ENCODE data around the gene PCYT2. TPM values are rescaled to one million over a fixed set of nuclear protein-coding genes. Genes with fewer than 3 reads are reported as not detected.
"Not testable (repeated sequence)": the region's sequence is repeated elsewhere in the genome, so short reads cannot be mapped to it uniquely, and the experiment has no call there.

The PCYT2 gene
- total RNA-seq (2014; rRNA removed; shearing (Covaris generic)), result 41.8 and 60.0 TPM in 2 replicates

DNA sequence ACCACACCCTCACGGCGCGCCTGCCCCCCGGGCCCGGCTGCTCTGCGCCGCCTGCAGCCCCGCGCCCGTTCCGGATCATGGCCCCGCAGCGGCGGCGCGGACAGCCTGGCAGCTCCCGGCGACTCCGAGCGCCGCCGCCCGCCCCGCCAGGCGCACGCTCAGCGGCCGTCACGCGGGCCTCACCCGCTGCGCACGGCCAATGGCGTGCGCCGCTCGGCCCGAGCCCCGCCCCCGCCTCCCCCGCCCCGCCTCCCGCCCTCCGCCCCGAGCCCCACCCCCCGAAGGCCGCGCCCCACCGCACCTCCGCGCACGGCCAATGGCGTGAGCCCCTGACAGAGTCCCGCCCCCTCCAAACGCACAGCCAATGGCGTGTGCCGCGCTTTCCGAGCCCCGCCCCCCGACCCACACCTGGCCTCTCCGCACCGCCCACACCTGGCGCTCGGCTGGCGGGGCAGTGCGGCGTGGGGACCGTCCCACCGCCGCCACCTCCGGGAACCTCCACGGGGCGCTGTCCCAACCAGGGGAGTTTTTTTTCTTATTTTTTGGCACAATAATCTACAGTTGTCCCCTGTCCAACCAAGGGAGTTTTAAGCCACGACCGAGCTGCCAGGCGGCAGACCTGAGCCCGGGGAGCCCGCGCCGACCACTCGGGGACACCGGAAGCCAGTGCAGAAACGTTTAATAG, at the start of gene PCYT2:
Gene PCYT2, minus strand, starts transcription at position 123 of the 685 bp plus-strand sequence. Its CDS starts 44 bp downstream, at position 79.
- peak; percentile 93 for DNase-seq (ENCODE audit: low spot score)
- in situ Hi-C loops (cut with HindIII; ENCODE audit: low sequenced_read_pairs), result no loop called here

DNA sequence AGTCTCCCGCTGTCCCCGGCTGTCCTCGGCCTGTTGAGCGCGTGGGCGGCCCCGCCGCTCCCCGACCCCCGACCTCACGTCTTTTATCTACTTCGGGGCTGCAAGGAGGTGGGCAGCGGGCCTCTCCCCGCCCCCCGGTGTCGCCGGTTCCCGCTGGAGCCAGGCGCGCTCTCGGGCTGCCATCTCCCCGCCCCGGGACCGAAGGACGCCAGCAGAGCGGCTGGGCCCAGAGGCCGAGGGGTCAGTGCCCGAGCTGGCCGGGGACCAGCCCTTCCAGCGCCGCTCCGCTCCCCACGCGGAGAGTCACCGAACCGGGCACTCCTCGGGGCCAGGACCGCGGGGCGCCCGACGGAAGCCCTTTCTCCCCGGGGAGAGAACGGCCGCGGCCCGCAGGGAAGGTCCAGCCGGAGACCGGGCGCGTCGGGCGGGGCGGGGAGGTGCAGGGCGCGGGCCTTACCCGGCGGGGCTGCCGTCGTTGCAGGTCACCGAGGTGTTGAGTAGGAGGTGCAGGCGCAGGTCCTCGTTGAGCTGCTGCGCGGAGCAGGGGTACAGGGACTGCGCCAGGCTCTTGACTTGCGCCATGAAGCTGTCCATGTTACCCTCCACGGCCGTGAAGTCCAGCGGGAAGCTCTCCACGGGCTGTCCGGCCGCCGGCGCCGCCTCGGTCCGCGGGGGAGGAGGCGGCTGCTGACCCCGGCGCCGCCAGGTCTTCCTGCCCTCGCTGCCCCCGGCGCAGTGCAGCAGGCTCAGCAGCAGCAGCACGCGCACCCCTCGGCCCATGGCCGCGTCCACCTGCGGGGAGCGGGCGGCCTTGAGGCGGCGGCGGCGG, 49.1 kb upstream of the PCYT2 start:
- in situ Hi-C loops (cut with HindIII; ENCODE audit: low sequenced_read_pairs), result no loop called here
- DNase-seq (ENCODE audit: low spot score), result no peak

DNA sequence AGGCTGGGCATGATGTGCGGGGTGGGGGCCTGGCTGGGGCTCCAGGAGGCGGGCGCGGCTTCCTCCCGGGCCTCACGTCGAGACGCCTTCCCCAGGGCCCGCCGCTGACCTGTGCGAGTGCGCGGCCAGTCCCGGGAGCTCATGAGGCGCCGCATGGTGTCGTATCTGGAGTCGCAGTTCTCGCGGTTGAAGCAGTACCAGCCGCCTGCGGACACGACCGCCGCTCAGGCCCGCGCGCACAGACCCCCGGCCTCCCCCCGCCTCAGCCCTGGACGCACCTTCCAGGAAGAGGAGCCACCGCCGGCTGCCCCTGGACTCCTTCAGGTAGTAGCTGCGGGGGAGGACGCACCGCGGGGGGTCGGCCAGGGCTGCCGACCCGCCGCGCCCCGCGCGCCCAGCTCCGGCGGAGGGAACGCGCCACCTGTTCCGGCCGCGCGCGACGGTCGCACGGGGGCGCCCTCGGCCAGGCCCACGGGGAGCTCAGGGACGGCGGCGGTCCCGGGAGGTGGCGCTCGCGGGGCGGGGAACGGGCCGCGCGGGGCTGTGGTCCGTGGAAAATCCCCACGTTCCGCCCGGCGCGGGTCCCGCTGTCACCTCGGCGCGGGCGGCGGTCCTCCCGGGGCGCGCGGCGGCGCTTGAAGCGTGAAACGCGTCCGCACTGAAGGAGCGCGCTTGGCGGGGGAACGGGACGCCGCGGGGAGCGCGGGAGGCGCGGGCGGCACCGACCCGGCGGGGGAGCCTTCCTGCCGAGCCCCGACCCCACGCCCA, 48.3 kb upstream of the PCYT2 start:
- peak; percentile 34 for DNase-seq (ENCODE audit: low spot score)
- in situ Hi-C loops (cut with HindIII; ENCODE audit: low sequenced_read_pairs), result no loop called here

DNA sequence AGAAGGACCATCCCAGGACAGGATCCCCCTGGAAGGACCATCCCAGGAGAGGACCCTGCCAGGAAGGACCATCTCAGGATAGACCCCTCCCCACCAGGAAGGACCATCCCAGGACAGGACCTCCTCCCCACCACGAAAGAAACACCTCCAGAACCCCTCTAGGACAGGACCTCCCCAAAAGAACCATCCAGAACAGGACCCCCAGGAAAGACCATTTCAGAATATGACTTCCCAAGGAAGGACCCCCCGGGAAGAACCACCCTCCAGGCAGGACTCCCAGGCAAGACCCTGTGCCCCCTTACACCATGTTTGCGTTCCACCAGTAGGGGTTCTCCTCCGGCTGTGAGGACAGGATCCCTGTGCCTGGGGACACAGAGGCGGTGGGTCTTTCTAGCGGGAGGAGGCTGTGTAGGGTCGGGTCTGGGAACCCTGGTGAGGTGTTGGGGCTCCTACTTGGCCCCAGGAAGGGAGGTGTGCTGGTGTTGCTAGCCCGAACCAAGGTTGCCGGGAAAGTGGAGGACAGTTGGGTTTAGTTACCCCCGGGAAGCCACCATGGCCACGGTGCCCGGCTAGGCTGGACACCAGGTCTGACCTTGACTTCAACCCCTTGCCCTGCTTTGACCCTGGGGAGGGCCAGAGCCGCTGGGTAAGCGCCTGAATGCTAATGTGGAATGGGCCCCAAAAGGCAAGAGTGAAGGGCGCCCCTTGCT, 47.6 kb upstream of the PCYT2 start:
- no peak for DNase-seq (ENCODE audit: low spot score)
- in situ Hi-C loops (cut with HindIII; ENCODE audit: low sequenced_read_pairs), result no loop called here

DNA sequence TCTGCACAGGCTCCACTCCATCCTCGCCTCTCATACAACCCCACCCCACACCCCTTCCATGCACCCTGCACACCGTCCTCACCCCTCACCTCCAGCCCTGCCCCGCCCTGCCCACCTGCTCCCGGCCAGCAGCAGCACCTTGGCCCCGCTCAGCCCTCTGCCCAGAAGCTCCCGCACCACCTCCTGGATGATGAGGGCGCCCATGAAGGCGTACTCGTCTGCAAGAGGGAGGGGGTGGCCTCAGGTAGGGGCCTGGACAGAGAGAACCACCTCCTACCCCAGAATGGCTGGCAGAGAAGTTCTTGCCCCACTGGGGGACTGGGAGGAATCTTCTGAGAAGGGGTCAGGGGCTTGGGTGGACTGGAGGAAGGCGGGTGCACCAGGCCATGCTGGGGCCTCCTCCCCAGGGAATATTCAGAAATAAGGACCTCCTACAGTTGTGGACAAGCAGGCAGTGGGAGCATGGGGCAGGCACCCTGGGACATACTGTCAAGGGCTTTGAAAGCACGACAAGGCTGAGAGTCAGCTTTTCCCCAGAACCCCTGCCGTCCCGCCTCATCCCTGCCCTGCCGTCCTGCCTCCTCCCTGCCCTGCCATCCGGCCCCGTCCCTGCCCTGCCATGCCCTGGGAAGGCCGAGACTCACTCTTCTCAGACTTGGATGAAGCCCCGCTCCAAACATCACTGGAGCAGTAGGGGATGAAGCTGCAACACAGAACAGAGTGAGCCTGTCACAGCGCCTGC, 46.7 kb upstream of the PCYT2 start:
- in situ Hi-C loops (cut with HindIII; ENCODE audit: low sequenced_read_pairs), result no loop called here
- DNase-seq (ENCODE audit: low spot score), result no peak

DNA sequence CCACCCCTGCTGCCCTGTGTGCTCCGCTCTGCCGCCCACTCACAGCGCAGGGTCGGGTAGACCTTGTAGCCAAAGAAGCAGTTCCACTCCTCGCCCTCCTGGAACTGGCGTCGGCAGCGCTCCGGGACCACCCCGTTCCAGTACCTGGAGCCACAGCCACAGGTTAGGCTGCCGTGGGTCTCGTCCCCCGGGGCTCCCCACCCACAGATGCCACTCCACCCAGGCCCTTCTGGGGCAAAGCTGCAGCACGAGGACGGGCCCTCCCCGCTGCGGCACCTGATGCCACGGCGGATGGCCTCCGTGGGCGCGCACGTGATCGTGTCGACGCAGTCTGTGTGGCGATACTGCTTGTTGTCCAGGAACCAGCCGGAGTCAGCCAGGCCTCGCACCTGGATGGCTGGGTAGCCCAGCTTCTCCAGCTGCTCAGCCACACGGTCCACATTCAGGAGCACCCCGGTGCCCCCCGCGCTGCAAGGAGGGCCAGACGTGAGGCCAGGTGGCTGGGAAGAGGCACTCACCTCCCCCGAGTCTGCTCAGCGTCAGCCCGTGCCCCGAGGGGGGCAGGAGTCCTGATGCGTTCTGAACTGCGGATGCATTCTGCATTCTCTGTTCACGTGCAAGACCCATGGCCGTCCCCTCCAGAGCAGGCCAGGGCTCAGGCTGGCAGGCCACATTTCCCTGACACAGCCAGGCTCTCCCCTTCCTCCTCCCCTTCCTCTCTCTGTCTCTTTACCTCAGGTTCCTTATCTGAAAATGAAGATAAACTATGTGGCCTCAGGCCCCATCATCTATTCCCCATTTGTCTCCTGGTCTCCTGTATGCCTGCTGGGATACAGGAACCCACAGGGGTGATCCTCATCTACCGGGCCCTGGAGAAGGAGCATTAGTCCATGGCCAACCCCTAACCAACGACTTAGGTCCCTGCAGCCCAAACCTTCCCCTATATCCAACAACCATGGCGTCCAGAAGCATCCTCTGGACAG, 45.7 kb upstream of the PCYT2 start:
- in situ Hi-C loops (cut with HindIII; ENCODE audit: low sequenced_read_pairs), result no loop called here
- no peak for DNase-seq (ENCODE audit: low spot score)

DNA sequence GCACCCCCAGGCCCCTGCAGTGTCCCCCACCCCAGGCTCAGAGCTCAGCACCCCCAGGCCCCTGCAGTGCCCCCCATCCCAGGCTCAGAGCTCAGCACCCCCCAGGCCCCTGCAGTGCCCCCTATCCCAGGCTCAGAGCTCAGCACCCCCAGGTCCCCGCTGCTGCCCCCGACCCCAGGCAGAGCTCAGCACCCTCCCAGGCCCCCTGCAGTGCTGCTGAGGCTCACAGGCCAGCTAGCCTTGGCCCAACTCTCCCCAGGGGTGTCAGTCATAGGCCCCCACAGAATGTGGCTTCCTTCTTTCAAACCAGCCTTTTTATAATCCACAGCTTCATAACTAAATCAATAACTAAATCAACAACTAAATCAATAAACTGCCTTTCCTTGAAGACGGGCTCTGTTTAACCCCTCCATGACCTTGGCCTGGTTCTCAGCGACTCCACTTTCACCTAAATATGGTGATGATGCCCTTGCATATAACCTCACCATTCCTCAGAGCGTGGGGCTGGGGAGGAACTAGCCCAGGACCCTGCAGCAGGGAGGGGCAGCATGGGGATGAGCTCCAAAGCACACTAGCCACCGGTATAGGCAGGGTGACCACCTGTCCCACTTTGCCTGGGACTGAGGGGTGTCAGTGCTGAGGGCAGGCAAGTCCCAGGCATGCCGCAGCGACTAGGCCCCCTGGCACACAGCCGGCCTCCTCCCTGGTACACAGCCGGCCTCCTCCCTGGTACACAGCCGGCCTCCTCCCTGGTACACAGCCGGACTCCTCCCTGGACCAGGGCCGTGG, 44.8 kb upstream of the PCYT2 start:
- DNase-seq (ENCODE audit: low spot score), result no peak
- in situ Hi-C loops (cut with HindIII; ENCODE audit: low sequenced_read_pairs), result no loop called here

DNA sequence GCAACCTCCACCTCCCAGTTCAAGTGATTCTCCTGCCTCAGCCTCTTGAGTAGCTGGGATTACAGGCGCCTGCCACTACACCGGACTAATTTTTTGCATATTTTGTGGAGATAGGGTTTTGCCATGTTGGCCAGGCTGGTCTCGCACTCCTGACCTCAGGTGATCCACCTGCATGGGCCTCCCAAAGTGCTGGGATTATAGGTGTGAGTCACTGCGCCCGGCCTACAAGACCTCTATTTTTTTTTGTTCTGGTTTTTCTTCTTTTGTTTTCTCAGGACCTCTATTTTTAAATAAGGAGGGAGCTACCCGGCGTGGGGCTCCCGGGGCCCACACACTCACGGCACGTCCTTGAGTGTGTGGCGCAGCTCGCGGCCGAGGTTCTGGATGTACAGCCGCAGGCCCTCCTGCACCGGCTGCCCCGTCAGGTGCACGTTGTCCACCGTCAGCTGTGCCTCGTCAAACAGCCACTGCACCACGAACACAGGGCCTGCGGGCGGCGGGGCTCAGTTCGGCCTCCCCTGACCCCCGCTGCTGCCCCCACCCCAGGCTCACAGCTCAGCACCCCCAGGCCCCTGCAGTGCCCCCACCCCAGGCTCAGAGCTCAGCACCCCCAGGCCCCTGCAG, 44.0 kb upstream of the PCYT2 start:
- DNase-seq (ENCODE audit: low spot score), result no peak
- in situ Hi-C loops (cut with HindIII; ENCODE audit: low sequenced_read_pairs), result no loop called here

DNA sequence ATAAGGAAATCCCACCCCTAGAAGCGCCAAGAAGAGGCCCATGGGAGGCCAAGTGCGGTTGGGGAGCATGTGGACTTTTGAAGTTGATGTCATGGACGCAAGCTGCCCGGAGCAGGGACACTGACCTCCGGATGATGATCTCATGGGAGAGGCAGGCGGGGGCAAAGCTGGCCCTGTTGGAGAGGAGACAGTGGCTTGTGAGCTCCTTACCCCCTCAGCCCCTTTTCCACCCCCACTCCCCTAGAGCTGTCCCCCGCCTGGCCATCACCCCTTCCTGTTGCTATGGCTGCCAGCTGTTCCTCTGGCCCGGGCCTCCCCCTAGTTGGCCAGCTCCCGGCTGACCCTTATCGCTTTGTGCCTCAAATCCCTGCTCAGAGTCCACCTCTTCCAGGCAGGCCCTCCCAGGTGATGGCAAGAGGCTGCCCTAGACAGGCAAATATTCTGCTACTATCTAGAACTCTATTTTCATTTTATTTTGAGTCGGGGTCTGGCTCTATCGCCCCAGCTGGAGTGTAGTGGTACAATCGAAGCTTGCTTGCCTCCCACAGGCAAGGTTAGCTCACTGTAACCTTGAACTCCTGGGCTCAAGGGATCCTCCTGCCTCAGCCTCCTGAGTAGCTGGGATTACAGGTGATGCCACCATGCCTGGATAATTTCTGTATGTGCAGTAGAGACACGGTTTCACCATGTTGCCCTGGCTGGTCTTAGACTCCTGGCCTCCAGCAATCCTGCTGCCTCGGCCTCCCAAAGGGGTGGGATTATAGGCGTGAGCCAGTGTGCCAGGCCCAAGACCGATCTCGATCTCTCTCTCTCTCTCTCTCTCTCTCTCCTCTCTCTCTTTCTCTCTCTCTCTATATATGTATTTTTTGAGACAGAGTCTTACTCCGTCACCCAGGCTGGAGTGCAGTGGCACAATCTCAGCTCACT, 43.2 kb upstream of the PCYT2 start:
- in situ Hi-C loops (cut with HindIII; ENCODE audit: low sequenced_read_pairs), result no loop called here
- DNase-seq (ENCODE audit: low spot score), result no peak

DNA sequence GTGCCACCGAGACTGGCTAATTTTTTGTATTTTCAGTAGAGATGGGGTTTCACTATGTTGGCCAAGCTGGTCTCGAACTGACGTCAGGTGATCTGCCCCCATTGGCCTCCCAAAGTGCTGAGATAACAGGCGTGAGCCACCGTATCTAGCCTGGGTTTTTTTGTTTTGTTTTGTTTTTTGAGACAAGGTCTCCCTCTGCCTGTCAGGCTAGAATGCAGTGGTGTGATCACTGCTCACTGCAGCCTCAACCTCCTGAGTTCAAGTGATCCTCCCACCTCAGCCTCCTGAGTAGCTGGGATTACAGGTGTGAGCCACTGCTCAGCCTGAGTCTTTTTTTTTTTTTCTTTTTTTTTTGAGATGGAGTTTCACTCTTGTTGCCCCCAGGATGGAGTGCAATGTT, 42.2 kb upstream of the PCYT2 start:
- in situ Hi-C loops (cut with HindIII; ENCODE audit: low sequenced_read_pairs); DNase-seq (ENCODE audit: low spot score): not testable (repeated sequence)

DNA sequence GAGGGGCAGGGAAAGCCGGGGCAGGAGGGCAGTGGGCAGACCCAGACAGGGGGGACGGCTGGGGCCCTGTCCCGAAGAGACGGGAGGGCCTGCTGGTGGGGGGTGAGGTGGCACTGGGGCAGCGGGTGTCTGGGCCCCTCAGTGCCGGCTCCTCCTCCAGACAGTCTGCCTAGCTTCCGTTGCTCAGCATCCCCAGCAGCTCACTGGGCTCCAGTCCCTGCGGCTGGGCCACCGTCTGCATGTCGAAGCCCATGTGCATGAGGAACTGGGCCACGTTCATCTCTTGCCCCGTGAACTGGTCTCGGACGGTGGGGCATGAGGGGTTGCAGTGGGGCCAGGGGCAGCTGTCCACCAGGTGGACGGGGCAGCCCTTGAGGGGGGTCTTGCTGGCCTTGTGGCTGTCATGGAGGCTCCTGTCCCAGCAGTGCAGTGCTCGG, 41.6 kb upstream of the PCYT2 start:
- in situ Hi-C loops (cut with HindIII; ENCODE audit: low sequenced_read_pairs), result no loop called here
- no peak for DNase-seq (ENCODE audit: low spot score)

DNA sequence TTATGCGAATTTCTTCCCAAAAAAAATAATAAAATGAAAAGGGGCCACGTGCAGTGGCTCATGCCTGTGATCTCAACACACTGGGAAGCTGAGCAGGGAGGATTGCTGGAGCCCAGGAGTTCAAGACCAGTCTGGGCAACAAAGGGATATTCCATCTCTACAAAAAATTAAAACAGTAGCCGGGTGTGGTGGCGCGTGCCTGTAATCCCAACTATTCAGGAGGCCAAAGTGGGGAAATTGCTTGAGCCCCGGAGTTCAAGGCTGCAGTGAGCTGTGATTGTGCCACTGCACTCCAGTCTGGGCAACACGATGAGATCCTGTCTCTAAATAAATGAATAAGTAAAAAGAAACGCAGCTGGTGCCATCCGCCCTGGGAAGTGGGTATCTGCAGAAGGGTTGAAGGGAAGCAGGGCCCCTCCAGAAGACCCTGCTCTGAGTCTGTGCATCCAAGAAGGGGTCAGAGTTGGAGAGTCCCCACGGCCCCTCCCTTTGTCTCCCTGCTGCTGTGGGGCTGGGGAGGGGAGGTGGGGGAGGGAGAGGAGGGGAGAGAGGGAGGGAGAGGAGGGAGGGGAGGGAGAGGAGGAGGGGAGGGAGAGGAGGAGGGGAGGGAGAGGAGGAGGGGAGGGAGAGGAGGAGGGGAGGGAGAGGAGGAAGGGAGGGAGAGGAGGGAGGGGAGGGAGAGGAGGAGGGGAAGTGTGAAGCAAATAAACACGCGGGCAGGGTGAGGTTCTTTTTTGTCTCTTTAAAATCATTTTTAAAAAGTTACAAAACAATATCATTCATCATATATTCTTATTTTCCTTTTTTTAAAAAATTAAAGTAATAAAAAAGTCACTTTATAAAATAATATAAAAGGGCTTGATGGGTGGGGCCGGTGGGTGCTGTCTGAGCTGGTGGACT, 40.8 kb upstream of the PCYT2 start:
- in situ Hi-C loops (cut with HindIII; ENCODE audit: low sequenced_read_pairs), result no loop called here
- DNase-seq (ENCODE audit: low spot score), result no peak

DNA sequence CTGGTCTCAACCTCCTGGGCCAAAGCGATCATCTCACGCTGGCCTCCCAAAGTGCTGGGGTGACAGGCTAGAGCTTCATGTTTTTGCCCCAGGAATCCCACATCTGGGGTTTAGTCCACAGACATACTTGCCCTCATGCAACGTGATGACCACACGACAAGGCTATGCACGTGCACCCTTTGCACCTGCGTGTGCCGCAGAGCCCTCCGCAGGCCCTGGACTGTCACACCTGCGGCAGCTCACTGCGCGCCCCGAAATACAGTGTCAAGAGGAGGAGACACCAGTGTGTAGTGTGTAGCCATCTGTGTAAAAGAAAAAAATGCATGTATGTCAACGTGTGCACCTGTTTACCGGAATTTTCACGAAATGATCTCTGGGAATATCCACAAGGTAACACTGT, 39.3 kb upstream of the PCYT2 start:
- in situ Hi-C loops (cut with HindIII; ENCODE audit: low sequenced_read_pairs), result no loop called here

DNA sequence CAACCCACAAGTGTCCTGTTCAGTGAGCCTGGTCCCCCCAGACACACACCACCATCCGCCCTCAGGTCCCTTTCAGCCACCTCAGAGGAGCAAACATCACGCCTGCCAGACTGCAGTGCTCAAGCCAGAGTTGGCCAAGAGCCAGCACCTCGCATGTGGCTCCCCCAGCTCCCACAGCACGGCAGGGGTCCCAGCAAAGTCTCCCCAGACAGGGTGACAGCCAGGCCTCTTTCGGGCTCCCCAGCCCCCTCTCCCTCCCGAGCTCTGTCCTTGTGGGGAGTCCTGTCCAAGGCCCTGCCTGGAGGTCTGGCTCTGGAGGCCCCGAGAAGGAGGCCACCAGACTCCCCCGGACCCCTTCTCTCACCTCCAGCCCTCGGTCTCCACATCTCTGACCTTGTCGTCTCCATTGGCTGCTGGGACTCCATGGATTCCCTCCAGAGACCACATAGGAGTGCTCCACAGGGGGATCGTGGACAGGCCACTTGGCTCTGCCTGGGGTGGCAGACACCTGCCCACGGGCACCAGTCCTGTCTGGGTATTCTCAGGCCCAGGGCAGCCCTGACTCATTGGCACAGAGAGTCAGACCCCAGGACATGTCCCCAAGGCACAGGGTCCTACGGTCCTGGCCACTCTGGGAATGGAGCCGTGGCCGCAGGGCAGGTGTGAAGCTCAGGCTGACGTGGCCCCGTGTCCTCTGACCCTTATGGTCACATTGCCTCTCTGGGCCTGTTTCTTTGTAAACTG, 37.6 kb upstream of the PCYT2 start:
- in situ Hi-C loops (cut with HindIII; ENCODE audit: low sequenced_read_pairs), result no loop called here
- no peak for DNase-seq (ENCODE audit: low spot score)

More for the DNA sequence above, 39.3 kb upstream of the PCYT2 start:
- DNase-seq (ENCODE audit: low spot score), result no peak

Measured in G401 (cell line).